EL (cell line): ENCODE measurements around the gene CTDSP1.

Source experiments
- DNase-seq: peaks from one replicate; pipeline ENCODE4 v3.0.0-alpha.2; 2016

CTDSP1 gene

GRCh38 chr2:218427741-218428140 lies 28.1 kb downstream of the CTDSP1 start:
- no peak for DNase-seq

GRCh38 chr2:218428846-218429558 lies 29.3 kb downstream of the CTDSP1 start:
- DNase-seq = no peak

- DNase-seq = no peak
Measured at GRCh38 chr2:218429911-218430692, 30.4 kb downstream of the CTDSP1 start.

- no peak for DNase-seq
Measured at GRCh38 chr2:218430721-218431120, 31.1 kb downstream of the CTDSP1 start.

GRCh38 chr2:218431878-218432277 lies 32.2 kb downstream of the CTDSP1 start:
- DNase-seq = no peak

GRCh38 chr2:218432676-218433365 lies 33.2 kb downstream of the CTDSP1 start:
- no peak for DNase-seq

- no peak for DNase-seq
Measured at GRCh38 chr2:218434456-218434855, 34.8 kb downstream of the CTDSP1 start.

- DNase-seq = no peak
Measured at GRCh38 chr2:218435003-218435982, 35.6 kb downstream of the CTDSP1 start.

- DNase-seq = no peak
Measured at GRCh38 chr2:218436992-218437391, 37.3 kb downstream of the CTDSP1 start.

- DNase-seq = no peak
Measured at GRCh38 chr2:218437969-218438368, 38.3 kb downstream of the CTDSP1 start.

- no peak for DNase-seq
Measured at GRCh38 chr2:218438596-218438995, 38.9 kb downstream of the CTDSP1 start.

- no peak for DNase-seq
Measured at GRCh38 chr2:218444692-218445357, 45.2 kb downstream of the CTDSP1 start.

- no peak for DNase-seq
Measured at GRCh38 chr2:218445602-218446001, 45.9 kb downstream of the CTDSP1 start.

GRCh38 chr2:218446547-218446946 lies 46.9 kb downstream of the CTDSP1 start:
- no peak for DNase-seq

GRCh38 chr2:218447072-218447471 lies 47.4 kb downstream of the CTDSP1 start:
- DNase-seq = no peak

- peak; percentile 68 for DNase-seq
Measured at GRCh38 chr2:218448934-218449333, 49.3 kb downstream of the CTDSP1 start.

- DNase-seq = no peak
Measured at GRCh38 chr2:218452079-218452478, 52.4 kb downstream of the CTDSP1 start.
